SK-N-SH (cell line): Measurements from ENCODE around the gene FRMD1.

Experiments
- GABPA ChIP-seq: IDR thresholded peaks from 2 replicates; pipeline ENCODE4 v1.4.0; 2012; ENCODE audit warnings: low read depth, mild to moderate bottlenecking
- JUND ChIP-seq: IDR thresholded peaks from 2 replicates; pipeline ENCODE4 v1.4.0; 2012
- POLR2AphosphoS5 ChIP-seq: IDR thresholded peaks from 2 replicates; pipeline ENCODE4 v1.6.1; 2012; ENCODE audit warnings: low read depth, low read length
- TF ChIP-seq, protein P1 (sequence below): IDR thresholded peaks from 2 replicates; pipeline ENCODE4 v1.4.0; 2012; ENCODE audit warnings: low read depth, borderline replicate concordance
- TF ChIP-seq, protein P2 (sequence below): fragments of 200-600 bp; sonication (generic); IDR thresholded peaks from 2 replicates; pipeline ENCODE4 v1.6.1; 2017; ENCODE audit warnings: antibody characterized with exemption, mild to moderate bottlenecking, moderate library complexity
- TF ChIP-seq, protein P3 (sequence below): IDR thresholded peaks from 2 replicates; pipeline ENCODE4 v1.4.0; 2012; ENCODE audit warnings: low read depth

DNA sequence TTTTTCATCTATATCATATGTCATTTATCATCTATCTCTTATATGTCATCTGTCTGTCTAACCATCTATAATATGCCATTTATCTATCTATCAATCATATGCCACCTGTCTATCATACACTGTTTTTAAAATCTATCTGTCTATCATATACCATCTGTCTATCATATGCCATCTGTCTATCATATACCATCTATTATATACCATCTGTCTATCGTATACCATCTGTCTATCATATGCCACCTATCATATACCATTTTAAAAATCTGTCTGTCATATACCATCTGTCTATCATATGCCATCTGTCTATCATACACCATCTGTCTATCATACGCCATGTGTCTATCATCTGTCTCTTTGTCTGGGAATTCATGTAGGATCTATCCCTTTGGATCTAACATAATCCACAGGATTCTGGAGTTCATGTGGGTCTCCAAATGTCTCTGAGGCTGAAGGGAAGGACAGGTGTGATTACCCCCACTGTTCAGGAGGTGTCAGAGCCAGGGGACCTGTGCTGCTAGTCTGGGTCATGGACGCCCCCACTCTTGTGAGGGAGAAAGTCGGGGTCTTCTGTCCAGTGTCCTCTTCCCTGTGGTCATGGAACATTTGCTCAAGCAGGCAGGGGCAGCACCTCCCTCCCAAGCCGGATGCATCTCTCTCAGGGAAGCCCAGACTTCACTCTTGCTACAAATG, 36.9 kb upstream of the FRMD1 start:
- TF ChIP-seq, protein P1, sequence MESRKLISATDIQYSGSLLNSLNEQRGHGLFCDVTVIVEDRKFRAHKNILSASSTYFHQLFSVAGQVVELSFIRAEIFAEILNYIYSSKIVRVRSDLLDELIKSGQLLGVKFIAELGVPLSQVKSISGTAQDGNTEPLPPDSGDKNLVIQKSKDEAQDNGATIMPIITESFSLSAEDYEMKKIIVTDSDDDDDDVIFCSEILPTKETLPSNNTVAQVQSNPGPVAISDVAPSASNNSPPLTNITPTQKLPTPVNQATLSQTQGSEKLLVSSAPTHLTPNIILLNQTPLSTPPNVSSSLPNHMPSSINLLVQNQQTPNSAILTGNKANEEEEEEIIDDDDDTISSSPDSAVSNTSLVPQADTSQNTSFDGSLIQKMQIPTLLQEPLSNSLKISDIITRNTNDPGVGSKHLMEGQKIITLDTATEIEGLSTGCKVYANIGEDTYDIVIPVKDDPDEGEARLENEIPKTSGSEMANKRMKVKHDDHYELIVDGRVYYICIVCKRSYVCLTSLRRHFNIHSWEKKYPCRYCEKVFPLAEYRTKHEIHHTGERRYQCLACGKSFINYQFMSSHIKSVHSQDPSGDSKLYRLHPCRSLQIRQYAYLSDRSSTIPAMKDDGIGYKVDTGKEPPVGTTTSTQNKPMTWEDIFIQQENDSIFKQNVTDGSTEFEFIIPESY = no peak
- TF ChIP-seq, protein P2, sequence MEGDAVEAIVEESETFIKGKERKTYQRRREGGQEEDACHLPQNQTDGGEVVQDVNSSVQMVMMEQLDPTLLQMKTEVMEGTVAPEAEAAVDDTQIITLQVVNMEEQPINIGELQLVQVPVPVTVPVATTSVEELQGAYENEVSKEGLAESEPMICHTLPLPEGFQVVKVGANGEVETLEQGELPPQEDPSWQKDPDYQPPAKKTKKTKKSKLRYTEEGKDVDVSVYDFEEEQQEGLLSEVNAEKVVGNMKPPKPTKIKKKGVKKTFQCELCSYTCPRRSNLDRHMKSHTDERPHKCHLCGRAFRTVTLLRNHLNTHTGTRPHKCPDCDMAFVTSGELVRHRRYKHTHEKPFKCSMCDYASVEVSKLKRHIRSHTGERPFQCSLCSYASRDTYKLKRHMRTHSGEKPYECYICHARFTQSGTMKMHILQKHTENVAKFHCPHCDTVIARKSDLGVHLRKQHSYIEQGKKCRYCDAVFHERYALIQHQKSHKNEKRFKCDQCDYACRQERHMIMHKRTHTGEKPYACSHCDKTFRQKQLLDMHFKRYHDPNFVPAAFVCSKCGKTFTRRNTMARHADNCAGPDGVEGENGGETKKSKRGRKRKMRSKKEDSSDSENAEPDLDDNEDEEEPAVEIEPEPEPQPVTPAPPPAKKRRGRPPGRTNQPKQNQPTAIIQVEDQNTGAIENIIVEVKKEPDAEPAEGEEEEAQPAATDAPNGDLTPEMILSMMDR = no peak
- TF ChIP-seq GABPA = no peak
- TF ChIP-seq, protein P3, sequence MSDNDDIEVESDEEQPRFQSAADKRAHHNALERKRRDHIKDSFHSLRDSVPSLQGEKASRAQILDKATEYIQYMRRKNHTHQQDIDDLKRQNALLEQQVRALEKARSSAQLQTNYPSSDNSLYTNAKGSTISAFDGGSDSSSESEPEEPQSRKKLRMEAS = no peak
- no peak for TF ChIP-seq POLR2AphosphoS5
- no peak for TF ChIP-seq JUND
